ENCODE measurements around the gene TENM4. TPM values are rescaled to one million over a fixed set of nuclear protein-coding genes. Genes with fewer than 3 reads are reported as not detected.

Gene TENM4
- polyA plus RNA-seq, 10 donors: 6.1 to 11.6 (median 8.4) TPM

- DNase-seq: peak in 2 of 3 donors; percentile 43 to 93
These were observed 353.4 kb downstream of the TENM4 start for GRCh38 chr11:79087238-79087960.

- peak in 1 of 3 donors; percentile 39 for DNase-seq
These were observed 354.8 kb downstream of the TENM4 start for GRCh38 chr11:79086056-79086455.

GRCh38 chr11:79084382-79084781 is 356.4 kb downstream of the TENM4 start:
- no peak for DNase-seq

GRCh38 chr11:79083352-79083751 is 357.5 kb downstream of the TENM4 start:
- DNase-seq: peak in 1 of 3 donors; percentile 22

GRCh38 chr11:79082907-79083306 is 357.9 kb downstream of the TENM4 start:
- DNase-seq: peak in 1 of 3 donors; percentile 37

GRCh38 chr11:79082280-79082679 is 358.6 kb downstream of the TENM4 start:
- DNase-seq: no peak

- peak in 1 of 3 donors; percentile 47 for DNase-seq
These were observed 359.3 kb downstream of the TENM4 start for GRCh38 chr11:79081471-79082031.

GRCh38 chr11:79080551-79080950 is 360.3 kb downstream of the TENM4 start:
- peak in 1 of 3 donors; percentile 59 for DNase-seq

- peak in 2 of 3 donors; percentile 39 to 65 for DNase-seq
These were observed 361.8 kb downstream of the TENM4 start for GRCh38 chr11:79078999-79079398.

GRCh38 chr11:79078456-79078855 is 362.4 kb downstream of the TENM4 start:
- DNase-seq: peak in 1 of 3 donors; percentile 27

GRCh38 chr11:79077702-79078330 is 363.0 kb downstream of the TENM4 start:
- DNase-seq: peak in 1 of 3 donors; percentile 62

GRCh38 chr11:79076526-79077115 is 364.2 kb downstream of the TENM4 start:
- peak in 1 of 3 donors; percentile 57 for DNase-seq

- DNase-seq: no peak
These were observed 366.3 kb downstream of the TENM4 start for GRCh38 chr11:79074547-79074946.

GRCh38 chr11:79071190-79071589 is 369.6 kb downstream of the TENM4 start:
- no peak for DNase-seq

GRCh38 chr11:79070518-79070917 is 370.3 kb downstream of the TENM4 start:
- DNase-seq: no peak

GRCh38 chr11:79069504-79069903 is 371.3 kb downstream of the TENM4 start:
- no peak for DNase-seq

- no peak for DNase-seq
These were observed 372.5 kb downstream of the TENM4 start for GRCh38 chr11:79068356-79068755.

GRCh38 chr11:79067352-79067679 is 373.5 kb downstream of the TENM4 start:
- no peak for DNase-seq

GRCh38 chr11:79066456-79067351 is 374.1 kb downstream of the TENM4 start:
- no peak for DNase-seq

GRCh38 chr11:79062814-79063762 is 377.7 kb downstream of the TENM4 start:
- no peak for DNase-seq
